ENCODE measurements around the gene ADIG.

GRCh38 chr20:38617830-38618196 is 36.8 kb downstream of the ADIG start:
- no peak for TF ChIP-seq CTCF (IDR thresholded peaks at IDR 0.05)
- no peak for TF ChIP-seq POLR2AphosphoS5 (IDR thresholded peaks at IDR 0.05)
